Esophagus squamous epithelium (tissue), 5 donors: ENCODE measurements around the gene AP1S3. TPM values are rescaled to one million over a fixed set of nuclear protein-coding genes. Genes with fewer than 3 reads are reported as not detected.

Experiments
- DNase-seq: peaks from one replicate; lab custom pipeline; 2025; lab: John Stamatoyannopoulos, UW
- H3K27ac ChIP-seq, 4 donors: fragments of 200-600 bp; sonication (generic); one replicate each; pipeline ENCODE4 v1.5.1; 2016 to 2019; ENCODE audit warnings: mild to moderate bottlenecking in 1 of 4
- H3K27me3 ChIP-seq, 4 donors: fragments of 200-600 bp; sonication (generic); 1 replicate in 3 of 4; 2 replicates in 1 of 4; pipeline versions ENCODE4 v1.5.1 to v1.6.0; 2017 to 2021; ENCODE audit warnings: antibody characterized with exemption in 1 of 4
- H3K36me3 ChIP-seq, 3 donors: fragments of 200-600 bp; sonication (generic); one replicate each; pipeline ENCODE4 v1.5.1; 2016 to 2019
- H3K4me1 ChIP-seq, 3 donors: fragments of 200-600 bp; sonication (generic); one replicate each; pipeline ENCODE4 v1.5.1; 2017 to 2019
- H3K4me3 ChIP-seq, 4 donors: fragments of 200-600 bp; sonication (generic); 1 replicate in 3 of 4; 2 replicates in 1 of 4; pipeline ENCODE4 v1.5.1; 2016 to 2019; ENCODE audit warnings: mild to moderate bottlenecking in 2 of 4, moderate library complexity in 1 of 4
- H3K9me3 ChIP-seq, 3 donors: fragments of 200-600 bp; sonication (generic); one replicate each; pipeline ENCODE4 v1.5.1; 2016 to 2019
- CTCF ChIP-seq, 6 experiments: fragments of 450-650 bp in 4 of 6; fragments of 200-600 bp in 2 of 6; sonication (generic) in 2 of 6; IDR thresholded peaks; one replicate each; pipeline ENCODE4 v1.5.1; 2016 to 2019; ENCODE audit warnings: antibody characterized with exemption in 6 of 6, mild to moderate bottlenecking in 4 of 6, moderate library complexity in 4 of 6
- POLR2A ChIP-seq, 4 donors: fragments of 450-650 bp; IDR thresholded peaks; one replicate each; pipeline ENCODE4 v1.6.1; 2017; ENCODE audit warnings: antibody characterized with exemption in 4 of 4, mild to moderate bottlenecking in 4 of 4, moderate library complexity in 3 of 4
- WGBS, 2 donors: methylation state at CpG; one replicate each; pipeline ENCODE4 v1.1.5; 2018; 5-methylcytosine and 5-hydroxymethylcytosine counted together
- intact Hi-C: fragments of 100-400 bp; cut with DNase I; formaldehyde crosslinking; loops from one replicate; pipeline ENCODE4 v1.15.0; 2022
- total RNA-seq, 4 donors: library from RNA; depleted of rRNA; stranded (reverse); fragments of >200 nt; gene quantifications; one replicate each; pipeline ENCODE4 v1.1.0, GENCODE V29; 2016
- donor health status: DM: yes; HTN: yes; CAD: no.

AP1S3 gene
- total RNA-seq, 4 donors from 2014 or later: 11.3 to 27.4 (median 15.6) TPM

GRCh38 chr2:223734346-223734745, 103.0 kb downstream of the AP1S3 start:
- no peaks in the 10 kb centered on the region for H3K9me3 ChIP-seq
- H3K4me1 ChIP-seq: no peaks in the 10 kb centered on the region
- DNase-seq: no peak
- TF ChIP-seq POLR2A (IDR thresholded peaks at IDR 0.05): no peak
- no peak for TF ChIP-seq CTCF (IDR thresholded peaks at IDR 0.05)
- H3K4me3 ChIP-seq: no peak overlapping the region
- no peak overlapping the region for H3K27ac ChIP-seq
- intact Hi-C loops: no loop called here
- no peaks in the 10 kb centered on the region for H3K36me3 ChIP-seq
- WGBS, 2 donors: 83 to 97% methylated on average over 2 of the region's 2 CpGs
- H3K27me3 ChIP-seq: no peaks in the 10 kb centered on the region

GRCh38 chr2:223732346-223732745, 105.0 kb downstream of the AP1S3 start:
- no peaks in the 10 kb centered on the region for H3K27me3 ChIP-seq
- intact Hi-C loops: no loop called here
- WGBS, 2 donors: 79 to 89% methylated on average over 3 of the region's 3 CpGs

GRCh38 chr2:223731503-223731902, 105.9 kb downstream of the AP1S3 start:
- Histone ChIP-seq H3K9me3 (no peaks in the 10 kb centered on the region), H3K27me3 (no peaks in the 10 kb centered on the region), H3K4me3 (no peak overlapping the region), H3K4me1 (peaks cover 0 to 10% (median 0%) of the 10 kb centered on the region in 3 donors), H3K27ac (no peak overlapping the region), H3K36me3 (no peaks in the 10 kb centered on the region)
- intact Hi-C loops: no loop called here
- DNase-seq: no peak
- 76 to 93% methylated on average over 2 of the region's 2 CpGs for WGBS, 2 donors
- TF ChIP-seq POLR2A (IDR thresholded peaks at IDR 0.05) (no peak), CTCF (IDR thresholded peaks at IDR 0.05) (no peak)

More at GRCh38 chr2:223732346-223732745, 105.0 kb downstream of the AP1S3 start:
- H3K4me1 ChIP-seq: peaks cover 0 to 9% (median 0%) of the 10 kb centered on the region in 3 donors
- no peak for DNase-seq
- H3K9me3 ChIP-seq: no peaks in the 10 kb centered on the region
- no peak overlapping the region for H3K4me3 ChIP-seq
- no peaks in the 10 kb centered on the region for H3K36me3 ChIP-seq
- no peak for TF ChIP-seq CTCF (IDR thresholded peaks at IDR 0.05)
- no peak for TF ChIP-seq POLR2A (IDR thresholded peaks at IDR 0.05)
- H3K27ac ChIP-seq: no peak overlapping the region

- peaks cover 0 to 23% (median 3%) of the 10 kb centered on the region in 3 donors for H3K4me1 ChIP-seq
- 96 to 100% methylated on average over 2 of the region's 2 CpGs for WGBS, 2 donors
- no peaks in the 10 kb centered on the region for H3K9me3 ChIP-seq
Measured at GRCh38 chr2:223729781-223730180, 107.6 kb downstream of the AP1S3 start.

GRCh38 chr2:223727562-223727961, 109.8 kb downstream of the AP1S3 start:
- Histone ChIP-seq H3K36me3 (no peaks in the 10 kb centered on the region), H3K27me3 (no peaks in the 10 kb centered on the region), H3K4me1 (peaks cover 0 to 27% (median 4%) of the 10 kb centered on the region in 3 donors), H3K27ac (no peak overlapping the region), H3K9me3 (no peaks in the 10 kb centered on the region), H3K4me3 (no peak overlapping the region)
- intact Hi-C loops: no loop called here
- no peak for DNase-seq
- 44 to 54% methylated on average over 4 to 7 of the region's 7 CpGs for WGBS, 2 donors
- no peak for TF ChIP-seq POLR2A (IDR thresholded peaks at IDR 0.05)
- peak; percentile 26 to 72 (median 52) for TF ChIP-seq CTCF (IDR thresholded peaks at IDR 0.05)

More at GRCh38 chr2:223729781-223730180, 107.6 kb downstream of the AP1S3 start:
- Histone ChIP-seq H3K27ac (no peak overlapping the region), H3K4me3 (no peak overlapping the region), H3K27me3 (no peaks in the 10 kb centered on the region), H3K36me3 (no peaks in the 10 kb centered on the region)
- TF ChIP-seq POLR2A (IDR thresholded peaks at IDR 0.05) (no peak), CTCF (IDR thresholded peaks at IDR 0.05) (no peak)
- no peak for DNase-seq
- intact Hi-C loops: no loop called here
